Measurements from ENCODE around the gene ITGB4.

Gene ITGB4

GRCh38 chr17:75785016-75785890 lies 64.0 kb downstream of the ITGB4 start:
- peak; percentile 83 to 87 (median 84) for DNase-seq (ENCODE audit: low read depth in 2 of 3, low spot score in 1 of 3)

DNA sequence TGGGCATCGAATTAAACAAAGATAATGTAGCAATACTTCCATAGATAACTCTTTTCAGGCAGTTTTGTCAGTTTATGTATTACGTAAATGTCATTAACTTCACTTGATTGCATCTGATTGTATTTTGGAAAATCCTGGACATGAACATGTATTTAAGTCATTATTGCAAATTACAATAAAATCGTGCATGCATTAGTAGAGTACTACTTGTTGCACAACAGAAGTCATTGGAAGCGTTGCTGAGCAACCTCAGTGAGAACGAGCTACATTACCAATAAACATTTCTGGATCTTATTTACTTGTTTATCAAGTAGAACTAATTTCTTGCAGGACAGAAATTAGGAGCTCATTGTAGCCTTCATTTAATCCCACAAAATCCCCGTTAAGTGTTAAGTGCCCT lies 70.0 kb downstream of the ITGB4 start:
- DNase-seq (ENCODE audit: low read depth in 2 of 3, low spot score in 1 of 3) = no peak

DNA sequence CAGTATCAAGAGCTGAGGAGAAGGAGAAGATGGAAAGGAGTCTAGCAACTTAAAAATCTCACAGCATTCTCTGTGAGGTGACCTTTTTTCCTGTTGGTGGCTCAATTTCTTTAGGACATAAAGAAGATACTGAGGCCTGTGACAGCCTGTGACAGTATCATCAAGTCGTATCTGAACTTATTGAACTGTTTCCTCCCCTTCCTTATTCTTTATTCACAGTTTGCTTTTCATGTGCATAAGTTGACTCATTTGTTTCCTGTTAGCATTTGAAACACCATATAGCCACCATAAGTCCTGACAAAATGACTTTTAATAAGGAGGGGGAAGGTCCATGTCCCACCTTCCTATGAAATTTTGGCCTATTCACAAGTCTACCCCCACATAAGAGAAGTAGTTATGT lies 72.2 kb downstream of the ITGB4 start:
- DNase-seq (ENCODE audit: low read depth in 2 of 3, low spot score in 1 of 3) = no peak

DNA sequence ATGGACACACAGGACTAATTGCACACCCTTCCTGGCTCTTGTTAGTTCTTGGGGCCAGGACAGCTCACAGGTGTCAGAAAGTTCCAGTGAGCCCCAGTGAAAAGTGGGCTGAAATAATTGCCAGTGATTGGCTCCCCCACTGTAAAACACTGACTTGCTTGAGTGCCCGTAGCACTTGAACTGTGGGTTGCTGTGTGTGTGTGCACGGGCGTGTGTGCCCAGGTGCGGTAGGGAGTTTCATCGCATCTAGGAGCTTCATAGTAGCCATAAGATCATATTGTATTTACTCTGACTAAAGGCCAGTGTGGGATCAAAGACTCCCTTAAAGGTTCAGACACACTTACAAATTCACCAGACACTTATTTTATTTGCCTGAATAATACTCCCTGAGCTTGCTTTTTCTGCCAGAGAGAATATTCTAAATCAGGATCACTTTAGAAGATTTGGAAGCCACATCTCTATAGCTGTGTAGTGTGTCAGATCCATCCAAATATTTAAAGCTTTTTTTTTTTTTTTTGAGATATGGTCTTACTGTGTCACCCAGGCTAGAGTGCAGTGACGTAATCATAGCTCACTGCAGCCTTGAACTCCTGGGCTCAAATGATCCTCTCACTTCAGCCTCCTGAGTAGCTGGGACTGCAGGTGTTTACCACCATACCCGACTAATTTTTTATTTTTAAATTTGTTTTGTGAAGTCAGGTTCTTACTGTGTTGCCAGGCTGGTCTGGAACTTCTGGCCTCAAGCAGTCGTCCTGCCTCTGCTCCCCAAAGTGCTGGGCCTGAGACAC lies 74.8 kb downstream of the ITGB4 start:
- DNase-seq (ENCODE audit: low read depth in 2 of 3, low spot score in 1 of 3) = no peak

DNA sequence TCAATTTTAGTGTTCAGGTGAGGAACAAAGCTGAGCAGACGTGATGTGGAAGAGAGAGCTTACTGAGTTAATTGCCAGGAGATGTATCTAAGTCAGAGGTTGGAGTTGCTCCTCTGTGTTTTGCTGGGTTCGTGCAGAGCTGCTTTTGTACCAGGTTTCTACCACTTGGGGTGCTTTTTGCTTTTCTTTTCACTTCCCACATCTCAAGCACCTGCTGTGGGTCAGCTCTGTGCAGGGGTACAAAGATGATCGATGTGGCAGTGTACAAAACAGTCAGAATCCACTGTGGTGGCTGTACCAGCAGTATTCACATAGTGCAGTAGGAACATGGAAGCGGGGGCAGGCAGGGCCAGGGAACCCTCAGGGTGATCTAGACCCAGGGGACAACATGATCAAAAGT lies 78.1 kb downstream of the ITGB4 start:
- no peak for DNase-seq (ENCODE audit: low read depth in 2 of 3, low spot score in 1 of 3)

DNA sequence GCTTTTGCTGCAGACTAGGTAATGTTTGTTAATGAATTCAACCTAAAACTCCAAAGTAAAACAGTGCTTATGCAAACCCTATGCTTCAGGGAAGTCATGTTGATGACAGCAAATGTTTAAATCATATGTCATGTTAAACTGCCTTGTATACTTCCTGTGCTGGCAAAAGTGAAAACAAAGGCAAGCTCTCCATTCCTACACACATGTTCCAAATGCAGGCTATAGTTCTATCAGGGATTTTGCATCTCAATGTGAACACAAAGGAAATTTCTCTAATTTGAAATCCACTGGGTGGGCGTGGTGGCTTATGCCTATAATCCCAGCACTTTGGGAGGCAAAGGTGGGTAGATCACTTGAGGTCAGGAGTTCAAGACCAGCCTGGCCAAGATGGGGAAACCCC lies 82.6 kb downstream of the ITGB4 start:
- no peak for DNase-seq (ENCODE audit: low read depth in 2 of 3, low spot score in 1 of 3)

DNA sequence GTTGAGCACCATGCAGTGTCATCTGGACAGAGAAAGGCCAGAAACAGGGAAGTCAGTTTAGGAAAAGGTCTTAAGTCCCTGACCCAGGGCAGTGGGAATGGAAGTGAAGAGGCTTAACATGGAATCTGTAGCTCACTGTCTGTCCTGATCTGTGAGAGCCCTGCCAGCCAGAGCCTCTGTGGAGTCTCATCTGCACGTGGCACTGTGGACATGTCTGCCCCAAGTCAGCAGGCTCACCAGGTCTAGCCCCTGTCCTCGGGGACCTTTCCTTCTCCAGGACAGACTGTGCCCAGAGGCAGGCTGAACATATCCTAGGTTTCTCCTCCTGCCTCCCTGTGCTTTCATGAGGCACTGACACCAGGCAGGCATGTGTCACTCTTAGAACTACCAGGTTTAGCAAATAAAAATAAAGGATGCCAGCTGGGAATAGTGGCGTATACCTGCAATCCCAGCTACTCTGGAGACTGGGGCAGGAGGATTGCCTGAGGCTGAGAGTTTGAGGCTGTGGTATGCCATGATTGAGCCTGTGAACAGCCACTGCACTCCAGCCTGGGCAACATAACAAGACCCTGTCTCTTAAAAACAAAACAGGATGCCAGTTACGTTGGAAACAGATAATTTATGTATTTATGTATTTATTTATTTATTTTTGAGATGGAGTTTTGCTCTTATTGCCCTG lies 85.7 kb downstream of the ITGB4 start:
- no peak for DNase-seq (ENCODE audit: low read depth in 2 of 3, low spot score in 1 of 3)

All from stimulated activated CD4-positive, alpha-beta T cell treated with anti-CD3 and anti-CD28 coated beads, Interleukin-12 subunit alpha, Interleukin-12 subunit beta, amount 100 ng/mL, for 48 hours (primary cell).